NCI-H526 treated with DMSO at 0.1 percent for 48 hours (cell line): ENCODE measurements around the gene TMEM52.

Experiments
- DNase-seq: peaks from one replicate; lab custom pipeline; 2025; lab: John Stamatoyannopoulos, UW

Gene TMEM52

GRCh38 chr1:1918901-1919303, at the start of gene TMEM52:
TSS of gene TMEM52 (minus strand) at chr1:1919279. CDS start at chr1:1919265, 14 bp downstream.
- DNase-seq: no peak

- no peak for DNase-seq
Measured at GRCh38 chr1:1967879-1968278, 48.8 kb upstream of the TMEM52 start.

GRCh38 chr1:1967151-1967550, 48.1 kb upstream of the TMEM52 start:
- DNase-seq: no peak

GRCh38 chr1:1966071-1966740, 47.1 kb upstream of the TMEM52 start:
- DNase-seq: no peak

GRCh38 chr1:1965546-1965945, 46.5 kb upstream of the TMEM52 start:
- no peak for DNase-seq

GRCh38 chr1:1964811-1965210, 45.7 kb upstream of the TMEM52 start:
- no peak for DNase-seq

- no peak for DNase-seq
Measured at GRCh38 chr1:1963570-1963969, 44.5 kb upstream of the TMEM52 start.

- no peak for DNase-seq
Measured at GRCh38 chr1:1962752-1963151, 43.7 kb upstream of the TMEM52 start.

- DNase-seq: no peak
Measured at GRCh38 chr1:1960480-1961196, 41.6 kb upstream of the TMEM52 start.

GRCh38 chr1:1959840-1960479, 40.9 kb upstream of the TMEM52 start:
- peak; percentile 58 for DNase-seq

- DNase-seq: no peak
Measured at GRCh38 chr1:1959459-1959839, 40.4 kb upstream of the TMEM52 start.

- DNase-seq: no peak
Measured at GRCh38 chr1:1958071-1958541, 39.0 kb upstream of the TMEM52 start.

- DNase-seq: no peak
Measured at GRCh38 chr1:1957533-1957961, 38.5 kb upstream of the TMEM52 start.

GRCh38 chr1:1956586-1957532, 37.8 kb upstream of the TMEM52 start:
- DNase-seq: no peak

GRCh38 chr1:1956101-1956500, 37.0 kb upstream of the TMEM52 start:
- no peak for DNase-seq

GRCh38 chr1:1955621-1956094, 36.6 kb upstream of the TMEM52 start:
- DNase-seq: no peak

- no peak for DNase-seq
Measured at GRCh38 chr1:1954831-1955441, 35.9 kb upstream of the TMEM52 start.

GRCh38 chr1:1954015-1954414, 34.9 kb upstream of the TMEM52 start:
- DNase-seq: no peak

GRCh38 chr1:1950940-1951339, 31.9 kb upstream of the TMEM52 start:
- no peak for DNase-seq

- DNase-seq: no peak
Measured at GRCh38 chr1:1948783-1949182, 29.7 kb upstream of the TMEM52 start.

- no peak for DNase-seq
Measured at GRCh38 chr1:1947493-1947892, 28.4 kb upstream of the TMEM52 start.
